Activated CD8-positive, alpha-beta T cell treated with anti-CD3 and anti-CD28 coated beads for 36 hours (primary cell): Measurements from ENCODE around the gene ANKLE2. TPM values are rescaled to one million over a fixed set of nuclear protein-coding genes. Genes with fewer than 3 reads are reported as not detected.

ENCODE experiments used
- ATAC-seq: fragments of 200-7000 bp; cut with Tn5 transposase; one replicate; pipeline ENCODE4 v1.10.0; 2021; ENCODE audit warnings: mild to moderate bottlenecking, moderate library complexity
- CTCF ChIA-PET: fragments of 350-600 bp; sonication (Branson Sonifier 250); formaldehyde crosslinking; loops from one replicate; lab custom pipeline; 2021; ENCODE audit warnings: antibody characterized with exemption; lab: Charles Lee
- POLR2A ChIA-PET: fragments of 350-600 bp; sonication (Branson Sonifier 250); formaldehyde crosslinking; loops from one replicate; lab custom pipeline; 2021; ENCODE audit warnings: antibody characterized with exemption; lab: Charles Lee
- DNase-seq: peaks from one replicate; pipeline ENCODE4 v3.0.0-alpha.2; 2020
- H3K27ac Mint-ChIP-seq: one replicate; pipeline ENCODE4 v1.8.0; 2021; ENCODE audit warnings: mild to moderate bottlenecking, mixed read lengths
- H3K27me3 Mint-ChIP-seq: one replicate; pipeline ENCODE4 v1.8.0; 2021; ENCODE audit warnings: mixed read lengths
- H3K36me3 Mint-ChIP-seq: one replicate; pipeline ENCODE4 v1.8.0; 2021; ENCODE audit warnings: low read depth, mixed read lengths
- H3K4me1 Mint-ChIP-seq: one replicate; pipeline ENCODE4 v1.8.0; 2021; ENCODE audit warnings: low read depth, mixed read lengths
- H3K4me3 Mint-ChIP-seq: one replicate; pipeline ENCODE4 v1.8.0; 2021; ENCODE audit warnings: mild to moderate bottlenecking, moderate library complexity, mixed read lengths
- H3K9me3 Mint-ChIP-seq: one replicate; pipeline ENCODE4 v1.8.0; 2021; ENCODE audit warnings: mixed read lengths
- intact Hi-C: fragments of 100-400 bp; cut with micrococcal nuclease; formaldehyde crosslinking; loops from one replicate; pipeline ENCODE4 v1.10.0; 2022
- total RNA-seq, 2 experiments: library from RNA; stranded (reverse); gene quantifications; one replicate each; pipeline ENCODE4 v1.2.3, GENCODE V29; 2021
- TF ChIP-seq, protein P1 (sequence below): fragments of 200-600 bp; IDR thresholded peaks from one replicate; pipeline ENCODE4 v1.8.0; 2022; ENCODE audit warnings: antibody characterized with exemption, mild to moderate bottlenecking

The ANKLE2 gene
- total RNA-seq, 2 experiments from 2014 or later: 103 to 108 TPM

GRCh38 chr12:132729541-132730320 lies 31.9 kb downstream of the ANKLE2 start:
- no peaks in the 10 kb centered on the region for H3K9me3 Mint-ChIP-seq
- H3K4me1 Mint-ChIP-seq: no peaks in the 10 kb centered on the region
- TF ChIP-seq, protein P1, sequence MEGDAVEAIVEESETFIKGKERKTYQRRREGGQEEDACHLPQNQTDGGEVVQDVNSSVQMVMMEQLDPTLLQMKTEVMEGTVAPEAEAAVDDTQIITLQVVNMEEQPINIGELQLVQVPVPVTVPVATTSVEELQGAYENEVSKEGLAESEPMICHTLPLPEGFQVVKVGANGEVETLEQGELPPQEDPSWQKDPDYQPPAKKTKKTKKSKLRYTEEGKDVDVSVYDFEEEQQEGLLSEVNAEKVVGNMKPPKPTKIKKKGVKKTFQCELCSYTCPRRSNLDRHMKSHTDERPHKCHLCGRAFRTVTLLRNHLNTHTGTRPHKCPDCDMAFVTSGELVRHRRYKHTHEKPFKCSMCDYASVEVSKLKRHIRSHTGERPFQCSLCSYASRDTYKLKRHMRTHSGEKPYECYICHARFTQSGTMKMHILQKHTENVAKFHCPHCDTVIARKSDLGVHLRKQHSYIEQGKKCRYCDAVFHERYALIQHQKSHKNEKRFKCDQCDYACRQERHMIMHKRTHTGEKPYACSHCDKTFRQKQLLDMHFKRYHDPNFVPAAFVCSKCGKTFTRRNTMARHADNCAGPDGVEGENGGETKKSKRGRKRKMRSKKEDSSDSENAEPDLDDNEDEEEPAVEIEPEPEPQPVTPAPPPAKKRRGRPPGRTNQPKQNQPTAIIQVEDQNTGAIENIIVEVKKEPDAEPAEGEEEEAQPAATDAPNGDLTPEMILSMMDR: no peak
- ATAC-seq (no peak), DNase-seq (no peak)
- intact Hi-C loops: no loop called here
- CTCF ChIA-PET: no interaction called here
- POLR2A ChIA-PET: interaction anchor here (1.3 to 1.5 kb wide), 2 partner anchors 15 to 22 kb away, joined by 3 to 5 read pairs; no protein-coding TSS in a partner anchor
- H3K27ac Mint-ChIP-seq: no peak overlapping the region
- H3K27me3 Mint-ChIP-seq: no peaks in the 10 kb centered on the region
- H3K4me3 Mint-ChIP-seq: no peak overlapping the region
- peaks cover 81% of the 10 kb centered on the region for H3K36me3 Mint-ChIP-seq

- no peak overlapping the region for H3K27ac Mint-ChIP-seq
- CTCF ChIA-PET: interaction anchor here (1.1 kb wide), 1 partner anchor 112 kb away, joined by 3 read pairs; no protein-coding TSS in a partner anchor
- intact Hi-C loops: no loop called here
These were observed 33.1 kb downstream of the ANKLE2 start for GRCh38 chr12:132728502-132728901.

DNA sequence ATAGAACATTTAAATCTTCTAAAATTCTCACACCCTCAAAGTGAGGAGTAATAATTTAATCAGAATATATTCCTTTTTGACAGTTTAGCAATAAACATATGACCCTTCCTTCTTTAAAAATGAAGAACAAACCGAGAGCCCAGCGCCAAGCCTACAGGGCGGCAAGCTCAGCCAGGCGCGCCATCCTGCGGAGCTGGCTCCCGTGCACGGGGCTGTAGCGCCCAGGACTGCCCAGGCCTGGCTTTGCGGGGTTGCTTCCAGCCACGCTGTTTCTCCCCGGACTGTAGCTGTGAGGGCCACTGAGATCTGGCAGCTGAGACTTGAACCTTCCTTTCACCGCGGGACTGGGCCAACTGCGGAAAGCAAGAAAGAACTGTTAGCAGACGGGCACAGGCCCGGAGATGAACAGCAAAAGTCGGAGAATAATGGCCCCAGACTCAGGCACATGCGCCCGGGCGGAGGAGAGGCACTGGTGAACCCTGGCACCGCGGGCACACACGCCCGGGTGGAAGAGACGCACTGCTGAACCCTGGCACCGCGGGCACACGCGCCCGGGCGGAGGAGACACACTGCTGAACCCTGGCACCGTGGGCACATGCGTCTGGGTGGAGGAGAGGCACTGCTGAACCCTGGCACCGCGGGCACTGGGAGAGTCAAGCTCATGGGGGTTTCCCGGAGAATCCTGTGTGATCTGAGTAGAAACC lies 34.4 kb downstream of the ANKLE2 start:
- Mint-ChIP-seq H3K36me3 (peaks cover 73% of the 10 kb centered on the region), H3K27ac (no peak overlapping the region), H3K9me3 (no peaks in the 10 kb centered on the region), H3K27me3 (no peaks in the 10 kb centered on the region), H3K4me3 (no peak overlapping the region), H3K4me1 (no peaks in the 10 kb centered on the region)
- ATAC-seq (no peak), DNase-seq (no peak)
- ChIA-PET CTCF (interaction anchor here (1.2 kb wide), 1 partner anchor 13 kb away, joined by 3 read pairs; no protein-coding TSS in a partner anchor), POLR2A (interaction anchor here (0.7 kb wide), 1 partner anchor 8 kb away, joined by 3 read pairs; no protein-coding TSS in a partner anchor)
- TF ChIP-seq, protein P1: no peak
- intact Hi-C loops: no loop called here

More at GRCh38 chr12:132728502-132728901, 33.1 kb downstream of the ANKLE2 start:
- no peak for ATAC-seq
- POLR2A ChIA-PET: no interaction called here
- H3K4me3 Mint-ChIP-seq: no peak overlapping the region
- H3K36me3 Mint-ChIP-seq: peaks cover 77% of the 10 kb centered on the region
- no peaks in the 10 kb centered on the region for H3K27me3 Mint-ChIP-seq
- no peaks in the 10 kb centered on the region for H3K4me1 Mint-ChIP-seq
- TF ChIP-seq, protein P1: no peak
- no peaks in the 10 kb centered on the region for H3K9me3 Mint-ChIP-seq
- DNase-seq: no peak

DNA sequence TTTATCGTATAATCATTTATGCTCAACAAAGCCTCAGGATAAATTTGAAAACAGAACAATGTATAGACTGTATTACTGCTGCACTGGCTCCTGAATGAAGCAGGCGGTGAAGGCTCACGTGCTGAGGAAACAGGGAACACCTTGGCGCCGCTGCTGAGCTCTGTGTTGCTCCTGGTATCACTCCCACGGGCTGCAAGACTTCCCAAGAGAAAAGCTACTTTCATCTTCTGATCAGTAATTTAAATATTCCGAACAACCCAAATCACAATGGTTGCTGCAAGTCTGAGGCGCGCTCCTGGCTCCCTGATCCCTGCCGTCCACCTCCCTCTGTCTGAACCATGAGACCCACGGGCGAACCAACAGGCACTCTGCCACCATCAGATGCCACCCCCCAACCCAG lies 35.2 kb downstream of the ANKLE2 start:
- Mint-ChIP-seq H3K4me3 (no peak overlapping the region), H3K27me3 (no peaks in the 10 kb centered on the region), H3K27ac (no peak overlapping the region), H3K36me3 (peaks cover 70% of the 10 kb centered on the region), H3K9me3 (no peaks in the 10 kb centered on the region), H3K4me1 (no peaks in the 10 kb centered on the region)
- DNase-seq: no peak
- POLR2A ChIA-PET: interaction anchor here (0.6 kb wide), 1 partner anchor 8 kb away, joined by 3 read pairs; no protein-coding TSS in a partner anchor
- no peak for ATAC-seq
- TF ChIP-seq, protein P1: no peak
- intact Hi-C loops: no loop called here
- CTCF ChIA-PET: no interaction called here
